Gastroesophageal sphincter (tissue), 3 donors: Measurements from ENCODE around the gene PISD.

Source experiments
- EP300 ChIP-seq: sonication (generic); formaldehyde crosslinking; IDR thresholded peaks from one replicate; pipeline ENCODE4 v1.6.1; 2017; ENCODE audit warnings: antibody characterized with exemption, mild to moderate bottlenecking
- POLR2A ChIP-seq, 2 donors: fragments of 450-650 bp; IDR thresholded peaks; one replicate each; pipeline ENCODE4 v1.6.1; 2017; ENCODE audit warnings: antibody characterized with exemption in 2 of 2, mild to moderate bottlenecking in 2 of 2, moderate library complexity in 1 of 2
- POLR2AphosphoS5 ChIP-seq: sonication (generic); formaldehyde crosslinking; IDR thresholded peaks from one replicate; pipeline ENCODE4 v1.6.1; 2017; ENCODE audit warnings: antibody characterized with exemption
- TF ChIP-seq, protein P1 (sequence below), 4 experiments: fragments of 200-600 bp in 2 of 4; fragments of 450-650 bp in 2 of 4; sonication (generic) in 1 of 4; IDR thresholded peaks; one replicate each; pipeline ENCODE4 v1.5.1; 2017 to 2019; ENCODE audit warnings: antibody characterized with exemption in 4 of 4, mild to moderate bottlenecking in 2 of 4, moderate library complexity in 2 of 4

DNA sequence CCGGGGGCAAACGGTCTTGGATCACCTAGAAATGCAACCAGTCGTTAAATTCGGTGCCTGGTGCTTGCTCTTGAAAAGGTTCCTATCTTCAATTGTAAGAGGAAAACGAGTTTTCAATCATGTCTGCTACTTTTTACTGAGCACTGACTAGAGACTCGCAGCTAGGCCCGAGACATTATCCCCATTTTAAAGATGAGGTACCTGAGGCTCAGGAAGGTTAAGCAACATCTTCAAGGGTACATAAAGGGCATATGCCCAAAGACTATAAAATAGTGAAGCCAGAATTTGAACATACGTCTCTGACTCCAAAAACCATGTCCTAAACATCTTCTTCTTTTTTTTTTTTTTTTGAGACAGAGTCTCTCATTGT, 638 bp upstream of the PISD start:
- TF ChIP-seq, protein P1, sequence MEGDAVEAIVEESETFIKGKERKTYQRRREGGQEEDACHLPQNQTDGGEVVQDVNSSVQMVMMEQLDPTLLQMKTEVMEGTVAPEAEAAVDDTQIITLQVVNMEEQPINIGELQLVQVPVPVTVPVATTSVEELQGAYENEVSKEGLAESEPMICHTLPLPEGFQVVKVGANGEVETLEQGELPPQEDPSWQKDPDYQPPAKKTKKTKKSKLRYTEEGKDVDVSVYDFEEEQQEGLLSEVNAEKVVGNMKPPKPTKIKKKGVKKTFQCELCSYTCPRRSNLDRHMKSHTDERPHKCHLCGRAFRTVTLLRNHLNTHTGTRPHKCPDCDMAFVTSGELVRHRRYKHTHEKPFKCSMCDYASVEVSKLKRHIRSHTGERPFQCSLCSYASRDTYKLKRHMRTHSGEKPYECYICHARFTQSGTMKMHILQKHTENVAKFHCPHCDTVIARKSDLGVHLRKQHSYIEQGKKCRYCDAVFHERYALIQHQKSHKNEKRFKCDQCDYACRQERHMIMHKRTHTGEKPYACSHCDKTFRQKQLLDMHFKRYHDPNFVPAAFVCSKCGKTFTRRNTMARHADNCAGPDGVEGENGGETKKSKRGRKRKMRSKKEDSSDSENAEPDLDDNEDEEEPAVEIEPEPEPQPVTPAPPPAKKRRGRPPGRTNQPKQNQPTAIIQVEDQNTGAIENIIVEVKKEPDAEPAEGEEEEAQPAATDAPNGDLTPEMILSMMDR (IDR thresholded peaks at IDR 0.05), result no peak
- TF ChIP-seq POLR2AphosphoS5 (no peak), EP300 (no peak), POLR2A (IDR thresholded peaks at IDR 0.05) (no peak)
